Activated CD4-positive, alpha-beta T cell treated with anti-CD3 and anti-CD28 coated beads for 1 hour (primary cell): Measurements from ENCODE around the gene SEC16A.

Source experiments
- DNase-seq: peaks from one replicate; pipeline ENCODE4 v3.0.0-alpha.2; 2020

The SEC16A gene

DNA sequence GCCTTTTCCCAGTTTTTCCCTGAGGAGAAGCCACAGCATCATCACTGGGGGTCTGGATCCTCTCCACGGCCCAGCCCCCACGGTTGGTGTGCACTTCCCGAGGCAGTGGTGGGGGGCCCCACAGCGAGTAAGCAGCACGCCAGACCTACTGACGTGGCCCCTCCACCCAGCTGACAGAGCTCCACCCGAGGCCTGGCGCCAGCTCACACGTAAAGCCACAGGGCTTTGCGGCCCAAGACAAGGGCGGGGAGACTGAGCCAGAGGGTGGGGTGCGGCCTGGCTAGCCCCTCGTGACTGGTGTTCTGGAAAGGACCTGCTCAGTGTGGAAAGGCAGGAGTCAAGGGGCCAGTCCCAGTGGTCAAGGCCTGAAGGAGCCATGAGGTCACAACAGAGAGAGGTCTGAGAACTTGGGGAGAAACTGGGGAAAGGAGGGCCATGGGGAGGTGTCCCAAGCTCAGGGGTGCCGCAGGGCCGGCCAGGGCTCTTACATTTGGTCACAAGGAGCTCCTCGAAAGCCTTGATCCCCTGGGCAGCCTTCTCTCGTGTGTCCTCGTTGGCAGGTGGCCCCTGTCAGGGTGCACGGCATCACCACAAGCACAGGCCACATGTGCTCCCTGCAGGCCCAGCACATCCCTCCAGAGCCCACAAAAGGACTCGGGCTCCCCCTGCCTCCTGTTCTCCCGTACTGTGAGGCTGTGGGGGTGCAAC is 88.4 kb downstream of the SEC16A start:
- no peak for DNase-seq

DNA sequence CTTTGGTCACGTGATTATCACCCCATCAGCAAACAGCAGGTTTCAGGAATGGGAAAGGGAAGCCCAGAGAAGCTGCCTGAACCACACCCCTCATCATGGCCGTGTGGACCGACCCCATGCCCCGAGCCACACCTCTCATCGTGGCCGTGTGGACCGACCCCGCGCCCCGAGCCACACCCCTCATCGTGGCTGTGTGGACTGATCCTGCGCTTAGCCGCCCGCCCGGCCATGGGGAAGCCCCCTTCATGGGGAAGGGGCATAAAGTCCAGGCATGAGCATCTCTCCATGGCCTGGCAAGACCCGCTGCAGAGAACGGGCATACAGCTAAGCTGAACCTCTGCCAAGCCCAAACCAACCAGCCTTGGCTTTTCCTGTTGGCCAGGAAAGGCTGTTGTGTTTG is 89.3 kb downstream of the SEC16A start:
- DNase-seq = no peak

DNA sequence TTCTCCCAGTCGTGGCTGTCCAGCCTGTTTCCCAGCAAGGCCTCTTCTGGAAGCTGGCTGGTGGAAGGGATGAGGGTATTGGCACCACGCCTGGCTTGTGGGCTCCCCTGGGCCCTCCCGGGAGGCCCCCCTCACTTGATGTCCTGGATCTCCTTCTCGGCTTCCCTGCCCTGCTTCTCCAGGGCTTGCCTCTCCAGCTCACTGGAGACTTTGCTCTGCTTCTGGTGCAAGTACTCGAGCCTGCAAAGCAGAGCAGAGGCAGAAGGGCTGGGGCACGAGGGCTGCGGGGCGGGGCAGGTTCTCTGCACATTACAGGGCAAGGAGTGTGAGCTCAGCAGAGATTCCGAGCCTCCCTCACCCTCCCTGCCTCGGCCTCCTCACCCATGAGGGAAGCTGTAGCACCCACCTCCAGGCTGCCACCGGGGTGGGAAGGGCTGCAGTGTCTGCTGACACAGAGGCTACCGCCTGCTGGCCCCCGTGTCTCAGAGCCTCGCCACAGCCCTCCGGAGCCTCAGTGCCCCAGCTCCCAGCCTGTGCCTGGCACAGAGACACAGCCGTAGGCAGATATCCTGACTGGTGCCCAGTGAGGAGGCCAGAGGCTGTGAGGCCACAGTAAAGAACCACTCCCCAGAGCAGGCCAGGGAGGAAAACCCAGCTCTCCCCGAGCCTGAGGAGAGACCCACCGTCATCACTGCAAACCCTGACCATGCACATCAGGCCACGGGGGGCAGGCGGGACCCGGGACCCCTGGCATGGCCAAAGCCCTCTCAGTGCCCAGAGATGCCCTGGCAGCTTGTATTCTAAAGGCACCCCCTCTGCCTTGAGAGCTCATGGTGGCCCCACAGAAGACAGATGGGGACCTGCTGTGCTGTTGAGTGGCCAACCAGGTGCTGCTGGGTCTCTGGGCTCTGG is 90.0 kb downstream of the SEC16A start:
- no peak for DNase-seq

DNA sequence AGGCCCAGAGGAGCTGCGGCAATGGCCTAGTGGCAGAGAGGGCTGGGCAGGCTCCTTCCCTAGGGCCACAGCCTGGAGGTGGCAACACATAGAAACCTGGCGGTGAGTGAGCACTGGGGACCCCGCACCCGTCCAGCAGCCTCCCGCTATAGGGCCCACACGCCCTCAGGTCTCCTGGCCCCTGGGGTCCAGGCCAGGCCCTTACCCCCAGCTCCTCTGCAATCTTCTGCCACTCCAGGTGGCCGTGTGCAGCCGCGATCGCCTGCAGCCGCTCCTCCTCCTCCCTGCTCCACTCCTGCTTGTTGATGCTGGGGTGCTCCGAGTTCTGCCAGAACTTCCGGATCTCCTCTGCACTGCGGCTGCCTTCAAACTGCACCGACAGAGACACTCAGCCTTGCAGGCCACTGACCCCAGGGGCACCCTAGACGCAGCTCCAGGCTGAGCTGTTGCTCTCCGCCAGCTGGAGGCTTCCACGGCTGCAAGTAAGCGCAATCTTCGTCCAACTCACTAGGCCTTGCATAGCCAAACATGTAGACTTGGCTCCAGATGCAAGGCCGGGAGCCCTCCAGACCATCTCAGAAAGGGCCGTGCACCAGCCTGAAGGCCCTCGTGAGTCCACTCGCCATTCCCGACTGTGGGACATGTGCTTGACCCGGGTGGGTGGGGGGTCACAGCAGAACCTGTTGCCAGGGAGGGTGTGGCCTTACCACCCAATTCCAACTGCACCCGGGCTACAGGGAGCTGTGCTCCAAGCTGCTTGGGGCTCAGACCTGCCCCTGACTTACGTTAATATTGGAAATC is 90.9 kb downstream of the SEC16A start:
- no peak for DNase-seq
